Neuron (in vitro differentiated cells): ENCODE data around the gene RANGAP1.

ENCODE experiments used
- H2AFZ ChIP-seq: one replicate; pipeline ENCODE4 v1.6.1; 2013; ENCODE audit warnings: low read depth, mild to moderate bottlenecking, inconsistent platforms, low read length, moderate library complexity
- H3K27me3 ChIP-seq: one replicate; pipeline ENCODE4 v1.6.1; 2013; ENCODE audit warnings: low read length; ENCODE audit not compliant: insufficient read depth
- H3K36me3 ChIP-seq: one replicate; pipeline ENCODE4 v1.6.1; 2013; ENCODE audit warnings: low read length; ENCODE audit not compliant: insufficient read depth
- H3K4me1 ChIP-seq: one replicate; pipeline ENCODE4 v1.6.1; 2013; ENCODE audit warnings: low read length; ENCODE audit not compliant: insufficient read depth
- H3K4me3 ChIP-seq: 2 replicates; pipeline ENCODE4 v1.5.1; 2013; ENCODE audit warnings: mild to moderate bottlenecking, low read length, moderate library complexity
- H3K9me3 ChIP-seq: one replicate; pipeline ENCODE4 v1.6.1; 2013; ENCODE audit warnings: low read length

Gene RANGAP1

DNA sequence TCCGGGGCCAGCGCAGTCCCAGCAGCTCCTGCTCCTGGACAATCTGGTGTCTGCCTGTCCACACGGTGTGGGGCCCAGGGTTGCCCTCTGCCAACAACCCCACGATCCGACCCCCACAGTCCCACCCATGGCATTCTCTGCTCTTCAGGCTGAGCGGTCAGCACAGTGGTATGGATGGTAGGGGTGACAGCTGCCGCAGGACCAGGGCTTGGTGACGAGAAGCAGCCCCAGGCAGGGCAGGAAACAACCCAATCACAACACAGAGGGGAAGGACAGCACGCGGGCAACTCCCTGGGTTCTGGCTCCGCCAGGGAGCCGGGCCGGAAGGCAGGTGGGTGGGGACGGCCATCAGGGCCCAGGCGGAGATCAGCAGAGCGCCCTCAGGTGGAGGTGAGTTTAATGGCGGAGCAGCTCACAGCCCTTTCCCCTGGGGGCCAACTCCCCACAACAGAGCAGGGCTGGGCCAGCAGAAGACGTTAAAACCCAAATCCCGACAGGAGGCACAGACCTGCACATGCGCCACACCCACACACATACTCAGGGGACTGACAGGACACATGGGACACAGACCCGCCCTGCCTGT lies 40.0 kb downstream of the RANGAP1 start:
- Histone ChIP-seq H2AFZ (no peak overlapping the region), H3K36me3 (peaks cover 52% of the 10 kb centered on the region), H3K27me3 (no peaks in the 10 kb centered on the region), H3K4me1 (no peaks in the 10 kb centered on the region), H3K4me3 (no peak overlapping the region), H3K9me3 (no peaks in the 10 kb centered on the region)

DNA sequence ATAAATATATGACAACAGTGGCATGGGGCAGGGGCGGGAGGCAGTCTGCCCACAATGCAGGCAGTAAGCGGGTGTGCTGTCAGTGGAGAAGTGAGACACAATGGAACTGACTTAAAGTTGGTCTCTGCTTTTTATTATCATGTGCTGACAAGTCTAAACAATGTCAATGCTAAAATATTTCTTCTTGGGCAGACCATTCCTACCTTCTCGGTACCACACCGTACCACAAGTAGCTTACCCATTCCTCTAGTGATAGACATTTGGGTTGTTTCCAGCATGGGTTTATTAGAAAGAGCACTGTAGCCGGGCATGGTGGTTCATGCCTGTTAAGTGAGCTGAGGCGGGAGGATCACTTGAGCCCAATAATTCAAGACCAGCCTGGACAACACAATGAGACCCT lies 42.6 kb downstream of the RANGAP1 start:
- no peaks in the 10 kb centered on the region for H3K9me3 ChIP-seq
- H3K27me3 ChIP-seq: no peaks in the 10 kb centered on the region
- H2AFZ ChIP-seq: no peak overlapping the region
- H3K36me3 ChIP-seq: peaks cover 26% of the 10 kb centered on the region
- H3K4me1 ChIP-seq: no peaks in the 10 kb centered on the region
- H3K4me3 ChIP-seq: no peak overlapping the region

DNA sequence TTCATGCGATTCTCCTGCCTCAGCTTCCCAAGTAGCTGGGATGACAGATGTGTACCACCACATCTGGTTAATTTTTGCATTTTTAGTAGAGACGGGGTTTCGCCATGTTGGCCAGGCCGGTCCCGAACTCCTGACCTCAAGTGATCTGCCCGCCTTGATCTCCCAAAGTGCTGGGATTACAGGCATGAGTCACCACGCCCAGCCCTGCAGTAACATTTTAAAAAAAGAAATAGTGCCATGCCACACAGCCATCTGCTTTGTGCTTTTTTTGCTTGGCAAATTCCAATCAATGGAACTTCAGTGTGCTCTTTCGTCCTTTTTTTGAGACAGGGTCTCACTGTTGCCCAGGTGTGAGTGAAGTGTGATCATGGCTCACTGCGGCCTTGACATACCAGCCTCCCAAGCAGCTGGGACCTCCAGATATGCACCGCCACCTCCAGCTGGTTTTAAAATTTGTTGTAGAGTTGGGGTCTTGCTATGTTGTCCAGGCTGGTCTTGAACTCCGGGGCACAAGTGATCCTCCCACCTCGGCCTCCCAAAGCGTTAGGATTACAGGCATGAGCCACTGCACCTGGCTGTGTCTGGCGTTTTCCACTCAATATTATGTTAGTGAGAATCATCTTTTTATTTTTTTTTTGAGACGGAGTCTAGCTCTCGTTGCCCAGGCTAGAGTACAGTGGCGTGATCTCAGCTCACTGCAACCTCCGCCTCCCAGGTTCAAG lies 43.4 kb downstream of the RANGAP1 start:
- H3K36me3 ChIP-seq: peaks cover 18% of the 10 kb centered on the region
- no peaks in the 10 kb centered on the region for H3K9me3 ChIP-seq
- no peak overlapping the region for H3K4me3 ChIP-seq
- no peaks in the 10 kb centered on the region for H3K4me1 ChIP-seq
- H3K27me3 ChIP-seq: no peaks in the 10 kb centered on the region
- H2AFZ ChIP-seq: no peak overlapping the region

DNA sequence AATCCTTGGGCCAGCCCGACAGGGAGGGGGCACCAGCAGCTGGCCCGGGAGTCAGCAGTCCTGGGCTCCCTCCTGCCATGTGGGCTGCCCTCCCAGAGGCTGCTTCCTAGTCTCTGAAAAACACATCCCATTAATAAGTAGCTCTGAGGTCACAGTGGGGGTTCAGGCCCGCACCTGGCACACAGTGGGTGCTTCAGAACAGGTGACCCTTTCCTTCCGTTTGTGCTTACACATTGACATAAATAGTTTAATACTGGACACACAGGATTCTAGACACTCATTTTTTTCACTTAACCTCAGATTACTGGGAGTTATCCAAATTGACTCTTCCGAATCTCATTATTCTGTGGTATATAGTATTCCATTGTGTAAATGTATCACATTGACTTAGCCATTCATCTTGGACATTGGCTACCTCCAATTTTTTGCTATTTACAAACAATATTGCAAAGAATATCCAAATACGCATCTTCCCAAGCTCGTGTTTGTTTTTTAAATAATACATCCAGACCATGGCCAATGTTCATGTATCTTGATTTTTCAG lies 44.8 kb downstream of the RANGAP1 start:
- Histone ChIP-seq H3K27me3 (no peaks in the 10 kb centered on the region), H3K4me1 (no peaks in the 10 kb centered on the region), H3K9me3 (no peaks in the 10 kb centered on the region), H3K36me3 (peaks cover 8% of the 10 kb centered on the region), H2AFZ (no peak overlapping the region), H3K4me3 (no peak overlapping the region)

DNA sequence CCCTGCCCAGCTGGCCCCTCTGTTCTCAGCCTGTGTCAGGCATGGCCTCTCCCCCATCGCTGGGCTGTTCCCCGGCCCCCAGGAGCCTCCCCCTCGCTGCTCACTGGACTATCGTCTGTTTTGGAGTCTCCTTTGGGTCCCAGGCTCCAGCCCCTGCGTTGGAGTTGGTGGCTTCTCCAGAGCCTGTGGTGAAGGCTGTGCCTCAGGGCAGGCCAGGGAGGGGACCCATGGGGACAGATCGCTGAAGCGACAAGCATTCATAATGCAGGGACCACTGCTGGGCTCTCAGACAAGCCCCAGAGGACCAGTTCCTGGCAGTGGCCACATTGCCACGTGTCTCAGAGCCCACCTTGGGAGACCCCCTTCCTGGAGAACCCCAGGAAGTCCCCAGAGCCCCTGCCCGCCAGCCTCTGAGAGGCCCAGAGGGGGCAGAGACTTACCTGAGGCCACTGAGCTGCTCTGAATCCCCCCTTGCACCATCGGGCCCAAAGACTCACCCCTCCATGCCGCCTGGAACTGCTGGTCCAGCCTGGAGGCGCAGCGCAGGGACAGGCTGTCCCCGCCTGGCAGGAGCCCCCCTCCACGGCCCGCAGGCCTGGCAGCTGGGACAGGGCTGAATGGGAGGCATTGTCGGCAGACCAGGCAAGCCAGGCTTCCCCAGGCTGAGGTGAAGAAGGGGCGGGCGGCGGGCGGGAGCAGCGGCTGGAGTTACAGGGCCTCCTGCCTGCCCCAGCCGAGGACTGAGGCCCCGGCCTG lies 45.4 kb downstream of the RANGAP1 start, which contains the start of gene CHADL:
CHADL (minus strand) TSS at position 555 of the 756 bp plus-strand sequence; CDS start at position 505, 50 bp downstream.
- Histone ChIP-seq H3K9me3 (no peaks in the 10 kb centered on the region), H3K4me3 (no peak within 1 kb of the TSS), H3K27me3 (no peaks in the 10 kb centered on the region), H2AFZ (no peak within 1 kb of the TSS), H3K4me1 (no peaks in the 10 kb centered on the region), H3K36me3 (peaks cover 8% of the 10 kb centered on the region)

DNA sequence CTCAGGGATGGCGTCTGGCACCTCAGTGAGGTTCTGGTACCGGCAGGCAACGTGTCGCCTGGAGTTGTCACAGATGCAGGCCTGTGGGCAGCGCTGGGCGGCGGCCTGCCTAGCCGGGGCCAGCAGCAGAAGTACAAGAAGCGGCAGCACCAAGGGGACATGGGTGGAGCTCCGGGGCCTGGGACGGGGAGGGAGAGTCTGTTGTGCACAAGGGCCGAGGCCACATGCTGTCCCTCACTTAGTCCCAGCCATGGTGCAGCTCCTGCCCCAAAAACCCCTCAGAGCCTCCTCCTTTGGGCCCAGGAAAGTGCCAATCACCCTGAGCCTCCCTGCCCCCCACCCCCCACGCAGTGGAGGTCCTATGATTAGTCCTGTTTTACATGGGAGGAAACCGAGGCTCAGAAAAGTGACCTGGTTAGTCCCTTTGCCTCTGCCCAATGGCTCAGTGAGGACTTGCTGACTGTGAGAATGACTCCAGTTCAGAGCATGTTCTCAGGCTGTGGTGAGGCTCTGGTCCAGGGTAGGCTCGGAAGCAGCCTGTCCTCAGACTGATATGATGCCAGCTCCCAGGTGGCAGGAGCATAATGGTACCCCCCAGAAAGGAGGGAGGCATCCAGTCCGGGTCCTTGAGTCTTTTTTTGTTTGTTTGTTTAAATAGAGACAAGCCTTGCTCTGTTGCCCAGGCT lies 46.4 kb downstream of the RANGAP1 start:
- Histone ChIP-seq H2AFZ (no peak overlapping the region), H3K4me3 (no peak overlapping the region), H3K4me1 (no peaks in the 10 kb centered on the region), H3K27me3 (no peaks in the 10 kb centered on the region), H3K9me3 (no peaks in the 10 kb centered on the region), H3K36me3 (no peaks in the 10 kb centered on the region)

DNA sequence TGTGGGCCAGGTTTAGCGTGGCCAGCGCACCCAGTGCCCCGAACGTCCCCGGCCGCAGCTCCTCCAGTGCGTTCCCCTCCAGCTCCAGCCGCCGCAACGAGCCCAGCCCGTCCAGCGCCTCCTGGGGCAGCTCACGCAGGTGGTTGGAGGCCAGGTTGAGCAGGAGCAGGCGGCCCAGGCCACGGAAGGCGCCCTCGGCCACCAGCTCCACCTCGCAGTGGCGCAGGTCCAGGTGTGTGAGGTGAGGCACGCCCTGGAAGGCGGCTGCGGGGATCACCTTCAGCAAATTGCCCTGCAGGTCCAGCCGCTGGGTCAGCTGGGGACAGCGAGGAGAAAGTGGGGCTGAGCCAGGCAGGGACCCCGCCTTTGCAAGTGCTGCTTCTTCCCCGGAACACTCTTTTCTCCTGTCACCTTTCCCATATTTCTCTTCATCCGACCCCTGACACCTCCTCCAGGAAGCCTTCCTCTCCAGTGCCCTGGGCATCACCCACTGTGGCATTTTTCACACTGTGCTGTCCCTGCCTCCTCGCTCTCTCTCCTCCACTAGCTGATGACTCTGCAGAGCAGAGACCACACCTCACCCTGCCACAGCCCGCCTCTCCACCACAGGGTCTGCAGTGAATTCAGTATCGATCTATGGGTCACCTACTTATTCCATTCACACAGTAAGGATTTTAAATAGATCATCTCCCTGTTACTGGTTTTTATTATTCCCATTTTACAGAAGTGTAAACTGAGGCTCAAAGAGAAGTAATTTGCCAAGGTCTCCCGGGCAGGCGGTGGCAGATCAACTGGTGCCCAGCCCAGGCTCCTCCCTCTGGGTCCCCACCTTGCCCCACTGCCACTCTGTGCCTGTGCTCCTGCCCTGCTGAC lies 47.2 kb downstream of the RANGAP1 start:
- no peaks in the 10 kb centered on the region for H3K27me3 ChIP-seq
- no peaks in the 10 kb centered on the region for H3K4me1 ChIP-seq
- no peak overlapping the region for H3K4me3 ChIP-seq
- H3K36me3 ChIP-seq: no peaks in the 10 kb centered on the region
- H3K9me3 ChIP-seq: no peaks in the 10 kb centered on the region
- H2AFZ ChIP-seq: no peak overlapping the region

DNA sequence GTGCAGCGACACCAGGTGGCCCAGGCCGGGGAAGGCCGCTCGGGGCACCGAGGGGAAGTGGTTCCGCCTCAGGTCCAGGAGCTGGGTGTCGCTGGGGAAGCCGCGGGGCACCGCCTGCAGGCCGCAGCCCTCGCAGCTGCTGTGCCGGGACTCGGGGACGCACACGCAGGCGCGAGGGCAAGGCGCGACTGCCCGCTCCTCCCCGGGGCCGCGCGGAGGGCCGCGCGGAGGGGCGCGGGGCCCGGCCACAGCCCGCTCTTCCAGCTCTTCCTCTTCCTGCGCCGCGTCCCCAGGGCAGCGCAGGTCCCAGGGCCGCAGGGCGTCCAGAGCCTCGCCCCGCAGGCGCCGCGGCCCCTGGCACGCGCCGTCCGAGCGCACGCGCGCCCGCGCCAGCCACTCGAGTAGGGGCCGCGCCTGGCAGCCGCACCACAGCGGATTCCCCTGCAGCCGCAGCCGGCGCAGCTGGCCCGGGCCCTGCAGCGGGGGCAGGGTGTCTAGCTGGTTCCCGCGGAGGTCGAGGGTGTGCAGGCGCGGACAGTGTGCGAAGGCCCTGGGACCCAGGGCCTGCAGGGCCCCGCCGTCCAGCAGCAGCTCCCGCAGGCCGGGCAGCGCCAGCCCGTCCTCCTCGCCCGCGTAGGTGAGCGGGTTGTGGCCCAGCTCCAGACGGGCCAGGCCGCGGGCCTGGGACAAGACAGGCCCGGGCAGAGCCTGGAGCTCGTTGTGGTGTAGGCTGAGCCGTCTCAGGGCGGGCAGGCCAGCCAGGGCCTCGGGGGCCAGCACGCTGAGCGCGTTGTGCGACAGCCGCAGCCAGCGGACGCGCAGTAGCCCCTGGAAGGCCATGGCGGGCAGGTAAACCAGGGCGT lies 48.0 kb downstream of the RANGAP1 start:
- Histone ChIP-seq H2AFZ (no peak overlapping the region), H3K4me1 (no peaks in the 10 kb centered on the region), H3K36me3 (no peaks in the 10 kb centered on the region), H3K9me3 (no peaks in the 10 kb centered on the region), H3K4me3 (no peak overlapping the region), H3K27me3 (no peaks in the 10 kb centered on the region)

DNA sequence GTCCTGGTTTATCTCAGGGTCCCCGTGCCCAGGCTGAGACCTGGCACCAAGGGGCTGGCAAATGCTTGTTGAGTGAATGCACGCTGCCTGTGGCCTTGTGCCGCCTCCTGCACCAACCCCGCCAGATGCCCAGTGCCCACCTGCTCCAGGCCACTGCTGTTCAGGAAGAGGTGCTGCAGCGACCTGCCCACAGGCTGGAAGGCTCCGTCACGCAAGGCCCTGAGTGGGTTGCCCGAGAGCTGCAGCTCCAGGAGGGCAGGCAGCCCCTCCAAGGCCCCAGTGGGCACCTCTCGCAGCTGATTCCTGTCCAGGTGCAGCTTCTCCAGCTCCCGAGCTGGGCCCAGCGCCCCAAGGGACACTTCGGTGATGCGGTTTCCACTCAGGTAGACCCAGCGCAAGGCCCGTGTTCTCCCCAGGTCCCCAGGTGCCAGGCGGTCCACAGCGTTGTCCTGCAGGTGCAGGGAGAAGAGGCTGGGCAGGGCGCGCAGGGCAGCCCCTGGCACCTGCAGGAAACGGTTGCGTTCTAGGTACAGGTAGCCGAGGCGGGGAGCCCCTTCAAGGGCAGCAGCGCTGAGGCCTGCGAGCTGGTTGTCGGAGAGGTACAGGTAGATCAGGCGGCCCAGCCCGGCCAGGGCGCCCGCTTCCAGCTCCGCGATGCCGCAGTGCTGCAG lies 48.8 kb downstream of the RANGAP1 start:
- H3K4me3 ChIP-seq: no peak overlapping the region

DNA sequence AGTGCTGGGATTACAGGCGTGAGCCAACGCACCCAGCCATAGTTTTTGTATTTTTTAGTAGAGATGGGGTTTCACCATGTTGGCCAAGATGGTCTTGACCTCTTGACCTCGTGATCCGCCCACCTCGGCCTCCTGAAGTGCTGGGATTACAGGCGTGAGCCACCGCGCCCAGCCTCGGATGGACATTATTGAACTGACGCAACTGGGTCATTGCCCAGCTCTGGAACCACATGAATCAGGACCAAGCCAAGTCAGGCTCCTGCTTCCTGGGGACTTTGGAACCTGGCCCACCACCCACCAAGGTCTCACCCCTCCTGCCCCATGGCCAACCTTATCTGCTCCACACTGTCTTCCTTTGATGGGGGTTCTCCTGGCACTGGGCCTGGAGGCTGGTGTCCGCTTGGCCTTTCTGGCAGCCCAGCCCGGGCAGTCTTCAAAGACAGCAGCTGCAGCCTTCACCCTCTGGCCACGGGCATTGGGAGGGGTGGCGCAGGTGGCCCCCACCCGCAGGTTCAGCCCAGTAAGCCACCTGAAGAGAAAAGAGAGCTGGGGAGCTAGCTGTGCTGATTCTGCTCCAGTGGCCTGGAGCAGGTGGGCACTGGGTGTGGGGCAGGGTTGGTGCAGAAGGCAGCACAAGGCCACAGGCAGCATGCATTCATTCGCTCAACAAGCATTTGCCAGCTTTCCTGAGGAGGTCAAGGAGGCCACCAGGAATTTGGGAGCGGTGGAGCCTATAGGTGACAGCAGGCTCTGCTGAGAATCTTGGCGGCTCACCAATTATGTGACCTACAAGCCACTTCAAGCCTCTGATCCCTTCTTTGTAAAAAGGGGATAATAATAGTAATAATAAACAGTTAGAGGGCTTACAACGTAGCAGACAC lies 50.9 kb downstream of the RANGAP1 start:
- Histone ChIP-seq H3K9me3 (no peaks in the 10 kb centered on the region), H3K4me1 (no peaks in the 10 kb centered on the region), H2AFZ (no peak overlapping the region), H3K4me3 (no peak overlapping the region), H3K27me3 (no peaks in the 10 kb centered on the region), H3K36me3 (peaks cover 12% of the 10 kb centered on the region)

More for the DNA sequence above, 48.8 kb downstream of the RANGAP1 start:
- Histone ChIP-seq H3K9me3 (no peaks in the 10 kb centered on the region), H3K27me3 (no peaks in the 10 kb centered on the region), H3K36me3 (no peaks in the 10 kb centered on the region), H3K4me1 (no peaks in the 10 kb centered on the region), H2AFZ (no peak overlapping the region)
